H9 (cell line): ENCODE data around the gene ISG20L2. TPM values are rescaled to one million over a fixed set of nuclear protein-coding genes. Genes with fewer than 3 reads are reported as not detected.

Source experiments
- DNase-seq: peaks from one replicate; pipeline ENCODE4 v3.0.0-alpha.2; 2017
- H2AFZ ChIP-seq: one replicate; pipeline ENCODE4 v1.6.1; 2013; ENCODE audit warnings: mild to moderate bottlenecking, low read length, control low read depth, moderate library complexity
- H2AK5ac ChIP-seq: 2 replicates; pipeline ENCODE4 v1.6.1; 2013; ENCODE audit warnings: low read length, control low read depth, mixed read lengths; ENCODE audit not compliant: insufficient read length
- H2BK120ac ChIP-seq: one replicate; pipeline ENCODE4 v1.6.1; 2013; ENCODE audit warnings: low read depth, mild to moderate bottlenecking, low read length, control low read depth, inconsistent platforms; ENCODE audit not compliant: poor library complexity, severe bottlenecking
- H2BK12ac ChIP-seq: 2 replicates; pipeline ENCODE4 v1.6.1; 2013; ENCODE audit warnings: low read length, control low read depth, mixed read lengths, low read depth; ENCODE audit not compliant: insufficient read length
- H2BK15ac ChIP-seq: 2 replicates; pipeline ENCODE4 v1.6.1; 2013; ENCODE audit warnings: low read depth, low read length, control low read depth
- H2BK20ac ChIP-seq: one replicate; pipeline ENCODE4 v1.6.1; 2013; ENCODE audit warnings: low read depth, mild to moderate bottlenecking, low read length, control low read depth, inconsistent platforms; ENCODE audit not compliant: poor library complexity, severe bottlenecking
- H2BK5ac ChIP-seq: 2 replicates; pipeline ENCODE4 v1.6.1; 2013; ENCODE audit warnings: low read length, control low read depth, mixed read lengths; ENCODE audit not compliant: insufficient read length
- H3K14ac ChIP-seq: 2 replicates; pipeline ENCODE4 v1.6.1; 2013; ENCODE audit warnings: low read length, control low read depth; ENCODE audit not compliant: insufficient read depth
- H3K18ac ChIP-seq: 2 replicates; pipeline ENCODE4 v1.6.1; 2013; ENCODE audit warnings: low read depth, mild to moderate bottlenecking, mixed read lengths, low read length, control low read depth; ENCODE audit not compliant: insufficient read length
- H3K23ac ChIP-seq: 2 replicates; pipeline ENCODE4 v1.6.1; 2013; ENCODE audit warnings: low read length, control low read depth, mixed read lengths, low read depth; ENCODE audit not compliant: insufficient read length
- H3K23me2 ChIP-seq: 2 replicates; pipeline ENCODE4 v1.6.1; 2013; ENCODE audit warnings: low read depth, mild to moderate bottlenecking, mixed read lengths, low read length, control low read depth; ENCODE audit not compliant: insufficient read length, poor library complexity, severe bottlenecking
- H3K27ac ChIP-seq: 2 replicates; pipeline ENCODE4 v1.5.1; 2013; ENCODE audit warnings: low read length, control low read depth, mixed read lengths, low read depth; ENCODE audit not compliant: insufficient read length
- H3K27me3 ChIP-seq: 2 replicates; pipeline ENCODE4 v1.6.1; 2013; ENCODE audit warnings: low read length, control low read depth, inconsistent platforms; ENCODE audit not compliant: insufficient read depth
- H3K4ac ChIP-seq: 2 replicates; pipeline ENCODE4 v1.6.1; 2013; ENCODE audit warnings: low read depth, mild to moderate bottlenecking, control low read depth, inconsistent platforms, low read length, moderate library complexity
- H3K4me1 ChIP-seq: 2 replicates; pipeline ENCODE4 v1.6.1; 2013; ENCODE audit warnings: low read length, control low read depth, inconsistent platforms; ENCODE audit not compliant: insufficient read depth
- H3K4me2 ChIP-seq: 2 replicates; pipeline ENCODE4 v1.6.1; 2013; ENCODE audit warnings: low read length, control low read depth, mixed read lengths; ENCODE audit not compliant: insufficient read length, insufficient read depth
- H3K56ac ChIP-seq: 2 replicates; pipeline ENCODE4 v1.6.1; 2013; ENCODE audit warnings: low read depth, mild to moderate bottlenecking, mixed read lengths, low read length, control low read depth; ENCODE audit not compliant: insufficient read length
- H3K79me1 ChIP-seq: 2 replicates; pipeline ENCODE4 v1.6.1; 2013; ENCODE audit warnings: low read depth, mild to moderate bottlenecking, moderate library complexity, low read length, control low read depth, inconsistent platforms; ENCODE audit not compliant: insufficient read depth, poor library complexity, severe bottlenecking
- H3K79me2 ChIP-seq: 2 replicates; pipeline ENCODE4 v1.6.1; 2013; ENCODE audit warnings: low read length, control low read depth, inconsistent platforms; ENCODE audit not compliant: insufficient read depth
- H3K9ac ChIP-seq: 2 replicates; pipeline ENCODE4 v1.6.1; 2013; ENCODE audit warnings: low read length, control low read depth, mixed read lengths; ENCODE audit not compliant: insufficient read length; ENCODE audit errors: extremely low read depth
- H3K9me3 ChIP-seq: one replicate; pipeline ENCODE4 v1.6.1; 2013; ENCODE audit warnings: low read depth, low read length, inconsistent platforms; ENCODE audit not compliant: control insufficient read depth
- H3T11ph ChIP-seq: one replicate; pipeline ENCODE4 v1.6.1; 2013; ENCODE audit warnings: mild to moderate bottlenecking, low read length, control low read depth, inconsistent platforms
- H4K20me1 ChIP-seq: one replicate; pipeline ENCODE4 v1.6.1; 2013; ENCODE audit not compliant: control insufficient read depth, insufficient read length, insufficient read depth
- H4K5ac ChIP-seq: 2 replicates; pipeline ENCODE4 v1.6.1; 2013; ENCODE audit warnings: low read depth, mild to moderate bottlenecking, mixed read lengths, low read length, control low read depth; ENCODE audit not compliant: insufficient read length
- H4K8ac ChIP-seq: replicated peaks from 2 replicates; pipeline ENCODE4 v1.6.1; 2013; ENCODE audit warnings: low read length, control low read depth, mixed read lengths, low read depth; ENCODE audit not compliant: insufficient read length
- H4K91ac ChIP-seq: 2 replicates; pipeline ENCODE4 v1.6.1; 2013; ENCODE audit warnings: low read depth, mild to moderate bottlenecking, moderate library complexity, mixed read lengths, low read length, control low read depth; ENCODE audit not compliant: insufficient read length
- H3K27ac Mint-ChIP-seq, 3 experiments: 2 replicates in 2 of 3; 3 replicates in 1 of 3; pipeline ENCODE4 v1.8.0; 2020 to 2021; ENCODE audit warnings: mixed read lengths in 3 of 3, mild to moderate bottlenecking in 1 of 3, moderate library complexity in 1 of 3
- H3K27me3 Mint-ChIP-seq: 2 replicates; pipeline ENCODE4 v1.8.0; 2021; ENCODE audit warnings: low read depth, mild to moderate bottlenecking, moderate library complexity, mixed read lengths
- H3K36me3 Mint-ChIP-seq, 3 experiments: 2 replicates in 2 of 3; 3 replicates in 1 of 3; pipeline ENCODE4 v1.8.0; 2020 to 2021; ENCODE audit warnings: low read depth in 3 of 3, mixed read lengths in 3 of 3; ENCODE audit not compliant: insufficient read depth in 1 of 3
- H3K4me1 Mint-ChIP-seq, 2 experiments: 2 replicates each; pipeline ENCODE4 v1.8.0; 2020; ENCODE audit warnings: mixed read lengths in 2 of 2
- H3K4me3 Mint-ChIP-seq, 2 experiments: 2 replicates in 1 of 2; 3 replicates in 1 of 2; pipeline ENCODE4 v1.8.0; 2020 to 2021; ENCODE audit warnings: mild to moderate bottlenecking in 2 of 2, mixed read lengths in 2 of 2, moderate library complexity in 1 of 2
- H3K9me3 Mint-ChIP-seq, 2 experiments: 2 replicates in 1 of 2; 3 replicates in 1 of 2; pipeline ENCODE4 v1.8.0; 2020; ENCODE audit warnings: mild to moderate bottlenecking in 2 of 2, mixed read lengths in 2 of 2, moderate library complexity in 1 of 2
- WGBS: extraction: QIAGEN DNeasy Blood & Tissue Kit; methylation state at CpG from one replicate; pipeline ENCODE4 v1.1.7; 2013; ENCODE audit warnings: missing lambda C conversion rate, low lambda C conversion rate, mixed read lengths; ENCODE audit not compliant: insufficient read length; ENCODE audit errors: extremely low coverage; 5-methylcytosine and 5-hydroxymethylcytosine counted together
- total RNA-seq: library from RNA; stranded (reverse); gene quantifications from 2 replicates; pipeline ENCODE4 v1.2.1, GENCODE V29; 2021
- TF ChIP-seq, protein P1 (sequence below): fragments of 200-600 bp; sonication (generic); conservative IDR thresholded peaks from 3 replicates; pipeline ENCODE4 v1.8.0; 2021; ENCODE audit warnings: antibody characterized with exemption, mild to moderate bottlenecking

ISG20L2 gene
- total RNA-seq, 1 experiment from 2014 or later, result 57.6 TPM

GRCh38 chr1:156690675-156691036, 37.9 kb downstream of the ISG20L2 start:
- H3K23me2 ChIP-seq, result peaks cover 10% of the 10 kb centered on the region
- H3T11ph ChIP-seq, result no peak overlapping the region
- H3K4me1 ChIP-seq, result peaks cover 17% of the 10 kb centered on the region; the same call in 1 of the 2 replicates
- H3K18ac ChIP-seq, result no peak overlapping the region
- no peak overlapping the region for H2BK120ac ChIP-seq
- H2BK12ac ChIP-seq, result no peak overlapping the region
- Mint-ChIP-seq H3K4me1 (peaks cover 57 to 58% of the 10 kb centered on the region in 2 experiments), H3K9me3 (peaks cover 0 to 5% of the 10 kb centered on the region in 2 experiments; a peak in 1 of 5 replicates), H3K27ac (peak overlapping the region in 1 of 3 experiments; percentile 2; a peak in 2 of 7 replicates), H3K36me3 (no peaks in the 10 kb centered on the region), H3K27me3 (peaks cover 13% of the 10 kb centered on the region), H3K4me3 (peak overlapping the region in 1 of 2 experiments; percentile 76; a peak in 2 of 5 replicates)
- no peak for DNase-seq
- H4K91ac ChIP-seq, result no peak overlapping the region
- no peak overlapping the region for H3K4me2 ChIP-seq
- H4K5ac ChIP-seq, result no peak overlapping the region
- no peak overlapping the region for H3K27ac ChIP-seq
- no peak overlapping the region for H3K23ac ChIP-seq
- no peak overlapping the region for H2BK15ac ChIP-seq
- H2AK5ac ChIP-seq, result no peak overlapping the region
- no peaks in the 10 kb centered on the region for H3K9me3 ChIP-seq
- no peaks in the 10 kb centered on the region for H3K79me1 ChIP-seq
- H2BK5ac ChIP-seq, result no peak overlapping the region
- no peaks in the 10 kb centered on the region for H3K27me3 ChIP-seq
- no peak overlapping the region for H3K9ac ChIP-seq
- no CpG with 5 or more reads among the region's 8 CpGs for WGBS
- TF ChIP-seq, protein P1, sequence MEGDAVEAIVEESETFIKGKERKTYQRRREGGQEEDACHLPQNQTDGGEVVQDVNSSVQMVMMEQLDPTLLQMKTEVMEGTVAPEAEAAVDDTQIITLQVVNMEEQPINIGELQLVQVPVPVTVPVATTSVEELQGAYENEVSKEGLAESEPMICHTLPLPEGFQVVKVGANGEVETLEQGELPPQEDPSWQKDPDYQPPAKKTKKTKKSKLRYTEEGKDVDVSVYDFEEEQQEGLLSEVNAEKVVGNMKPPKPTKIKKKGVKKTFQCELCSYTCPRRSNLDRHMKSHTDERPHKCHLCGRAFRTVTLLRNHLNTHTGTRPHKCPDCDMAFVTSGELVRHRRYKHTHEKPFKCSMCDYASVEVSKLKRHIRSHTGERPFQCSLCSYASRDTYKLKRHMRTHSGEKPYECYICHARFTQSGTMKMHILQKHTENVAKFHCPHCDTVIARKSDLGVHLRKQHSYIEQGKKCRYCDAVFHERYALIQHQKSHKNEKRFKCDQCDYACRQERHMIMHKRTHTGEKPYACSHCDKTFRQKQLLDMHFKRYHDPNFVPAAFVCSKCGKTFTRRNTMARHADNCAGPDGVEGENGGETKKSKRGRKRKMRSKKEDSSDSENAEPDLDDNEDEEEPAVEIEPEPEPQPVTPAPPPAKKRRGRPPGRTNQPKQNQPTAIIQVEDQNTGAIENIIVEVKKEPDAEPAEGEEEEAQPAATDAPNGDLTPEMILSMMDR, result no peak
- no peak overlapping the region for H3K14ac ChIP-seq
- H3K4ac ChIP-seq, result no peak overlapping the region
- no peak overlapping the region for H2BK20ac ChIP-seq
- H4K8ac ChIP-seq, result no peak overlapping the region
- no peak overlapping the region for H2AFZ ChIP-seq
- H3K79me2 ChIP-seq, result no peaks in the 10 kb centered on the region
- no peak overlapping the region for H3K56ac ChIP-seq
- H4K20me1 ChIP-seq, result no peaks in the 10 kb centered on the region
